ENCODE data around the gene PI4K2A.

- TF ChIP-seq CTCF (IDR thresholded peaks at IDR 0.05), result no peak
- TF ChIP-seq POLR2A (IDR thresholded peaks at IDR 0.05), result no peak
These were observed 19.1 kb downstream of the PI4K2A start for GRCh38 chr10:97659589-97659988.

Measured in stomach (tissue), 4 donors.